Mucosa of descending colon (tissue), 3 donors: ENCODE results near the gene RAB26. TPM values are rescaled to one million over a fixed set of nuclear protein-coding genes. Genes with fewer than 3 reads are reported as not detected.
"Not testable (repeated sequence)": the region's sequence is repeated elsewhere in the genome, so short reads cannot be mapped to it uniquely, and the experiment has no call there.

Experiments used
- ATAC-seq: fragments of 200-7000 bp; cut with Tn5 transposase; one replicate; pipeline ENCODE4 v1.9.1; 2020; ENCODE audit warnings: mild to moderate bottlenecking, moderate library complexity
- DNase-seq, 3 donors: peaks; one replicate each; pipeline ENCODE4 v3.0.0-alpha.2; 2020
- H3K36me3 ChIP-seq: fragments of 200-600 bp; one replicate; pipeline ENCODE4 v1.8.0; 2021; ENCODE audit warnings: low read depth, mild to moderate bottlenecking
- H3K4me1 ChIP-seq: fragments of 200-600 bp; one replicate; pipeline ENCODE4 v1.8.0; 2021; ENCODE audit warnings: low read depth, mild to moderate bottlenecking
- H3K4me3 ChIP-seq: fragments of 200-600 bp; one replicate; pipeline ENCODE4 v1.8.0; 2021; ENCODE audit warnings: mild to moderate bottlenecking
- H3K9me3 ChIP-seq: fragments of 200-600 bp; one replicate; pipeline ENCODE4 v1.8.0; 2021; ENCODE audit warnings: mild to moderate bottlenecking
- intact Hi-C, 2 donors: fragments of 100-400 bp; cut with DNase I in 1 of 2; cut with micrococcal nuclease in 1 of 2; formaldehyde crosslinking; loops; one replicate each; pipeline versions ENCODE4 v1.11.0 to v1.11.1; 2022; cut with DNase I, micrococcal nuclease
- microRNA-seq: library from miRNA; unstranded; fragments of <30 nt; microRNA quantifications from one replicate; pipeline ENCODE4, GENCODE V29; 2019
- total RNA-seq, 3 donors: library from RNA; stranded (reverse); fragmentation: NEBNext Ultra II Directional in 2 of 3; extraction: Animal tissue kit (Norgen Biotek cat#: 25700) in 2 of 3; gene quantifications; one replicate each; pipeline versions ENCODE4 v1.2.1 to v1.2.4, GENCODE V29; 2021 to 2023
- TF ChIP-seq, protein P1 (sequence below): fragments of 200-600 bp; IDR thresholded peaks from one replicate; pipeline ENCODE4 v1.8.0; 2022; ENCODE audit warnings: antibody characterized with exemption, mild to moderate bottlenecking
- donor health status: DM: no; HTN: no; CAD: no; lungs with moderate emphysema.
- donor health status: DM: no; HTN: no; CAD: no.
- donor health status: DM: no; HTN: yes; CAD: no.

Gene RAB26
- total RNA-seq, 3 donors from 2014 or later, result 3.8 to 28.3 (median 15.7) TPM

DNA sequence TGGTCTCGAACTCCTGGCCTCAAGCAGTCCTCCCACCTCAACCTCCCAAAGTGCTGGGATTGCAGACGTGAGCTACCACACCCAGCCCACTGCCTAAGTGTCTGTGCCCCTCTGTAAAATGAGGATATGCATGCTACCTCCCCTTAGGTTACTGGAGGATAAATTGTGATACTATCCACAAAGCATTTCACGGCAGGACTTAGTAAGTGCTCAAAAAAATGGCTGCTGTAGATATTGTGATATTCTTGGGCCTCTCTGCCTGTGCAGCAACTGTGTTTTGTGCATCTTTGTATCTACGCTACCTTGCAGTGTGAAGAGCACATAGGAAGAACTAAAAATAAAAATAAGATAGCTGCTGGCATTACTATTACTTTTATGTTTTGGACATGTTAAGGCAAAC is 49.9 kb downstream of the RAB26 start:
- TF ChIP-seq, protein P1, sequence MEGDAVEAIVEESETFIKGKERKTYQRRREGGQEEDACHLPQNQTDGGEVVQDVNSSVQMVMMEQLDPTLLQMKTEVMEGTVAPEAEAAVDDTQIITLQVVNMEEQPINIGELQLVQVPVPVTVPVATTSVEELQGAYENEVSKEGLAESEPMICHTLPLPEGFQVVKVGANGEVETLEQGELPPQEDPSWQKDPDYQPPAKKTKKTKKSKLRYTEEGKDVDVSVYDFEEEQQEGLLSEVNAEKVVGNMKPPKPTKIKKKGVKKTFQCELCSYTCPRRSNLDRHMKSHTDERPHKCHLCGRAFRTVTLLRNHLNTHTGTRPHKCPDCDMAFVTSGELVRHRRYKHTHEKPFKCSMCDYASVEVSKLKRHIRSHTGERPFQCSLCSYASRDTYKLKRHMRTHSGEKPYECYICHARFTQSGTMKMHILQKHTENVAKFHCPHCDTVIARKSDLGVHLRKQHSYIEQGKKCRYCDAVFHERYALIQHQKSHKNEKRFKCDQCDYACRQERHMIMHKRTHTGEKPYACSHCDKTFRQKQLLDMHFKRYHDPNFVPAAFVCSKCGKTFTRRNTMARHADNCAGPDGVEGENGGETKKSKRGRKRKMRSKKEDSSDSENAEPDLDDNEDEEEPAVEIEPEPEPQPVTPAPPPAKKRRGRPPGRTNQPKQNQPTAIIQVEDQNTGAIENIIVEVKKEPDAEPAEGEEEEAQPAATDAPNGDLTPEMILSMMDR, result no peak
- Histone ChIP-seq H3K36me3 (no peaks in the 10 kb centered on the region), H3K9me3 (no peaks in the 10 kb centered on the region), H3K4me1 (peaks cover 14% of the 10 kb centered on the region), H3K4me3 (no peak overlapping the region)
- intact Hi-C loops, result no loop called here
- ATAC-seq (no peak), DNase-seq (no peak)

DNA sequence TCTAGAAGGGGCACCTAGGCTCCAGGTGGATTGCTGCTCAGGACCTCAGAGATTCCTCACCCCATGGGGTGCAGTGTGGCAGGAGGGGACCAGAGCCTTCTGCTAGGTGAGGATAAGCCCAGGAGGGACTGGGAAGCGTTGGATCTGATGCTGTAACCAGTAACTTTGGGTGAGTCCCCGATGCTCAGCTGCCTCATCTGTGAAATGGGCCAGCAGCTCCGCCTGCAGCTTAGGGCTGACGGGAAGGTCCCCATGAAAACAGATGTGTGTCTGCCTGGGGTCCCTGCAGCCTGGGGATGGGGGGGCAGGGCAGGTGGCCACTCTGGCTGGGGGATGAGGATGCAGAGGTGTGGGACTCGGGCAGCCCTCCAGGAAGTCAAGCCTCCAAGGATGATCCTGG is 50.7 kb downstream of the RAB26 start:
- DNase-seq, result no peak
- Histone ChIP-seq H3K4me1 (peaks cover 14% of the 10 kb centered on the region), H3K36me3 (no peaks in the 10 kb centered on the region), H3K4me3 (no peak overlapping the region), H3K9me3 (no peaks in the 10 kb centered on the region)
- TF ChIP-seq, protein P1, result no peak
- ATAC-seq, result no peak
- intact Hi-C loops, result no loop called here

DNA sequence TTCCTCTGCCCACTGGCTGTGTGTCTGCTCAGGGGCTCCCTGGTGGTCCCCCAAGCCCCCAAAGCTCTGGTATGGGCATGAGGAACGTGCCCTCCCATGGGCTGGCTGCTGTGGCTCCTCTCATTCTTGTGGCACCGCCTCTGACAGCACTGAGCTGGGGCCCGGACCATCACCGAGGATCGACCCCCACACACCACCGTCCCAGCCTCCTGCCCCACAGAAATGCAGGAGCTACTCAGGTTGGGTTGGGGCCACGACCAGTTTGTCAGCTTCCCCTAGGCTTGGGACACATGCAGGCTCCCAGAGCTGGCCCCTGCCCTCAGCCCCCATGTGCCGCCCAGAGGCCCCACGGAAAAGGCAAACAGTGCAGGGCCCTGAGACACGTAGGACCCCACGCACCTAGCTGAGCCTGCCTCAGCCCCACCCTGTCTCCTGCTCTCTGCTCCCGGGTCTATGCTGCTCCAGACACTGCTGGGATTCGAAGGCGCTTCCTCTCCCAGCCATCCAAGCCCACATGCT is 51.3 kb downstream of the RAB26 start:
- peaks cover 15% of the 10 kb centered on the region for H3K4me1 ChIP-seq
- no peaks in the 10 kb centered on the region for H3K9me3 ChIP-seq
- intact Hi-C loops, result no loop called here
- H3K36me3 ChIP-seq, result no peaks in the 10 kb centered on the region
- DNase-seq (no peak), ATAC-seq (no peak)
- H3K4me3 ChIP-seq, result no peak overlapping the region
- TF ChIP-seq, protein P1, result no peak

DNA sequence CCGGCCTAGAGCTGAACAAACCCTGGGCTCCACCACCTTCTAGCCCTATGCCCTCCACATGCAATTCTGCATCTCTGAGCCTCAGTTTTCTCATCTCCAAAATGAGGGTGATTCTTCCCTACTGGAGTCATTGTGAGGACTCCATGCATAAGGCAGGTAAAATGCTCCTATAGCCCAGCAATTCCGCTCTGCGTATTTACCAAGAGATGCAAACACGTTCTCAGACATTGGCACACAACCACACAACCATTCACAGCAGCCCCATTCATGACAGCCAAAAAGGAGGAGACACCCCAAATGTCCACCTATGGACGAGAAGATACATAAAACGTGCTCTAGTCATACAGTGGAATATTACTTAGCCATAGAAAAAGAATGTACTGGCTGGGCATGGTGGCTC is 51.9 kb downstream of the RAB26 start:
- TF ChIP-seq, protein P1, result no peak
- Histone ChIP-seq H3K4me1 (peaks cover 13% of the 10 kb centered on the region), H3K4me3 (no peak overlapping the region), H3K9me3 (no peaks in the 10 kb centered on the region), H3K36me3 (no peaks in the 10 kb centered on the region)
- ATAC-seq, result no peak
- intact Hi-C loops, result no loop called here
- no peak for DNase-seq

DNA sequence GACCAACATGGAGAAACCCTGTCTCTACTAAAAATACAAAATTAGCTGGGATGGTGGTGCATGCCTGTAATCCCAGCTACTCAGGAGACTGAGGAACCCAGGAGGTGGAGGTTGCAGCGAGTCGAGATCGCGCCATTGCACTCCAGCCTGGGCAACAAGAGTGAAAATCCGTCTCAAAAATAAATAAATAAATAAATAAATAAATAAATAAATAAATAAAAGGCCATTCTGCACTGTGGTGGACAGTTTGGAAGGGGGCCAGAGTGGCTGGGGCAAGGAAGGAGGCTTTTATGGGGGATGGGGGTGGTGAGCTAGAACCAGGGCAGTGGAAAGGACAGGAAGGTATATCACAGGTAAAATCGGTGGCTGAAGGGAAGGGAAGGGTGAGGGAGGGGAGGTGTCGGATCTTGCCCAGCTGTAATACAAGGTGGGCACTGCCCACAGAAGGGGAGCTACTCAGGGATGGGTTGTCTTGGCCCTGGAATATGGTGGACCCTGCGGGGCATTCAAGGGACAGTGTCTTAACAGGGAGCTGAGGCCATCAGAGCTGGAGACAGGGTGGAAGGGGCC is 54.8 kb downstream of the RAB26 start:
- ATAC-seq, H3K4me3 ChIP-seq, intact Hi-C loops, H3K9me3 ChIP-seq, DNase-seq, H3K36me3 ChIP-seq: not testable (repeated sequence)
- peaks cover 13% of the 10 kb centered on the region for H3K4me1 ChIP-seq

Small RNAs within 50 kb of the gene (microRNA-seq; reads per million reads assigned to microRNA genes)
- gene MIR3180-5 (not detected), gene MIR4516 (not detected), gene MIR6511B1 (not detected)

Other genes starting within 250 kb of the RAB26 start
- gene HS3ST6, start 230.2 kb upstream of the RAB26 start, total RNA-seq, result 1 to 10 TPM; 2.5 to 3.1 (median 2.6) TPM
- gene MSRB1, start 205.4 kb upstream of the RAB26 start, total RNA-seq, result 10 to 100 TPM; 34.8 to 46.3 (median 40.5) TPM
- gene RPL3L, start 193.9 kb upstream of the RAB26 start, total RNA-seq, result not detected
- gene NDUFB10, start 189.1 kb upstream of the RAB26 start, total RNA-seq, result 100 to 1,000 TPM; 204 to 212 (median 210) TPM
- 1,000 to 10,000 TPM; 1,284 to 2,138 (median 1,849) TPM for gene RPS2, start 183.8 kb upstream of the RAB26 start, total RNA-seq
- not detected for gene RNF151, start 181.8 kb upstream of the RAB26 start, total RNA-seq
- 10 to 100 TPM; 21.6 to 25.5 (median 24.0) TPM for gene TBL3, start 176.6 kb upstream of the RAB26 start, total RNA-seq
- gene NOXO1, start 167.2 kb upstream of the RAB26 start, total RNA-seq, result 10 to 100 TPM; 12.2 to 39.9 (median 27.1) TPM
- 10 to 100 TPM; 42.1 to 75.5 (median 68.8) TPM for gene GFER, start 164.4 kb upstream of the RAB26 start, total RNA-seq
- gene SYNGR3, start 158.7 kb upstream of the RAB26 start, total RNA-seq, result 1 to 10 TPM; 1.3 to 7.9 (median 1.5) TPM
- gene ZNF598, start 138.8 kb upstream of the RAB26 start, total RNA-seq, result 10 to 100 TPM; 41.9 to 45.4 (median 42.4) TPM
- gene NPW, start 128.8 kb upstream of the RAB26 start, total RNA-seq, result 1 to 10 TPM in 1 of 3 donors, under 1 TPM in 2; 0.32 to 2.1 (median 0.60) TPM
- 10 to 100 TPM; 54.5 to 65.4 (median 60.0) TPM for gene NHERF2, start 121.7 kb upstream of the RAB26 start, total RNA-seq
- 10 to 100 TPM; 23.5 to 28.2 (median 24.5) TPM for gene NTHL1, start 100.8 kb upstream of the RAB26 start, total RNA-seq
- gene TSC2, start 100.6 kb upstream of the RAB26 start, total RNA-seq, result 100 to 1,000 TPM; 140 to 161 (median 150) TPM
- gene PKD1, start 12.7 kb upstream of the RAB26 start, total RNA-seq, result 100 to 1,000 TPM in 1 of 3 donors, 10 to 100 TPM in 2; 63.9 to 233 (median 80.8) TPM
- gene TRAF7, start 7.2 kb downstream of the RAB26 start, total RNA-seq, result 100 to 1,000 TPM in 1 of 3 donors, 10 to 100 TPM in 2; 91.5 to 104 (median 94.0) TPM
- 1 to 10 TPM in 2 of 3 donors, under 1 TPM in 1; 0.06 to 1.5 (median 1.0) TPM for gene CASKIN1, start 48.0 kb downstream of the RAB26 start, total RNA-seq
- 10 to 100 TPM; 25.5 to 30.9 (median 29.8) TPM for gene MLST8, start 56.8 kb downstream of the RAB26 start, total RNA-seq
- gene BRICD5, start 62.2 kb downstream of the RAB26 start, total RNA-seq, result 10 to 100 TPM in 2 of 3 donors, 1 to 10 TPM in 1; 8.4 to 12.3 (median 12.1) TPM
- 10 to 100 TPM; 15.5 to 19.7 (median 17.6) TPM for gene PGP, start 66.2 kb downstream of the RAB26 start, total RNA-seq
- gene E4F1, start 75.0 kb downstream of the RAB26 start, total RNA-seq, result 10 to 100 TPM; 23.5 to 28.3 (median 24.2) TPM
- gene DNASE1L2, start 87.8 kb downstream of the RAB26 start, total RNA-seq, result 1 to 10 TPM in 2 of 3 donors, under 1 TPM in 1; 0.87 to 1.9 (median 1.1) TPM
- gene ECI1, start 103.0 kb downstream of the RAB26 start, total RNA-seq, result 100 to 1,000 TPM in 1 of 3 donors, 10 to 100 TPM in 2; 88.5 to 129 (median 95.5) TPM
- gene RNPS1, start 119.5 kb downstream of the RAB26 start, total RNA-seq, result 100 to 1,000 TPM; 125 to 144 (median 125) TPM
- gene ABCA3, start 192.1 kb downstream of the RAB26 start, total RNA-seq, result 10 to 100 TPM in 1 of 3 donors, 1 to 10 TPM in 2; 3.0 to 13.5 (median 3.4) TPM